Osteocyte (in vitro differentiated cells): Measurements from ENCODE around the gene RHOT1. TPM values are rescaled to one million over a fixed set of nuclear protein-coding genes. Genes with fewer than 3 reads are reported as not detected.
"Not testable (repeated sequence)": the region's sequence is repeated elsewhere in the genome, so short reads cannot be mapped to it uniquely, and the experiment has no call there.

Experiments used
- DNase-seq: peaks from one replicate; pipeline ENCODE4 v3.0.0; 2021; ENCODE audit warnings: mixed read lengths; ENCODE audit not compliant: unreplicated experiment; ENCODE audit errors: extremely low spot score
- H3K27ac Mint-ChIP-seq: one replicate; pipeline ENCODE4 v1.8.0; 2021; ENCODE audit warnings: mild to moderate bottlenecking, mixed read lengths; ENCODE audit not compliant: unreplicated experiment
- H3K27me3 Mint-ChIP-seq: one replicate; pipeline ENCODE4 v1.8.0; 2021; ENCODE audit warnings: mixed read lengths; ENCODE audit not compliant: unreplicated experiment
- H3K36me3 Mint-ChIP-seq: one replicate; pipeline ENCODE4 v1.8.0; 2021; ENCODE audit warnings: mixed read lengths; ENCODE audit not compliant: unreplicated experiment
- H3K4me1 Mint-ChIP-seq: one replicate; pipeline ENCODE4 v1.8.0; 2021; ENCODE audit warnings: mixed read lengths; ENCODE audit not compliant: unreplicated experiment
- H3K4me3 Mint-ChIP-seq: one replicate; pipeline ENCODE4 v1.8.0; 2021; ENCODE audit warnings: mild to moderate bottlenecking, moderate library complexity, mixed read lengths; ENCODE audit not compliant: unreplicated experiment
- H3K9me3 Mint-ChIP-seq: one replicate; pipeline ENCODE4 v1.8.0; 2021; ENCODE audit warnings: mixed read lengths; ENCODE audit not compliant: unreplicated experiment
- long read RNA-seq: library from polyadenylated mRNA; unstranded; transcript quantifications from one replicate; pipeline ENCODE4 v2.0.0, GENCODE V29; 2021
- total RNA-seq: library from RNA; stranded (reverse); gene quantifications from 2 replicates; pipeline ENCODE4 v1.2.1, GENCODE V29; 2021
- TF ChIP-seq, protein P1 (sequence below): fragments of 200-600 bp; sonication (generic); IDR thresholded peaks from 2 replicates; pipeline ENCODE4 v1.5.0; 2021; ENCODE audit warnings: antibody characterized with exemption, mild to moderate bottlenecking, moderate library complexity

Gene RHOT1
- 32.2 and 33.2 TPM in 2 replicates for total RNA-seq
- long read RNA-seq, transcript RHOT1-201 (19 exons, 3,133 nt), result major isoform, 5 of 30 reads
- long read RNA-seq, partial matches to known transcripts, result 12 of 30 reads
- long read RNA-seq, other reads (novel, unspliced or antisense), result 7 of 30 reads

DNA sequence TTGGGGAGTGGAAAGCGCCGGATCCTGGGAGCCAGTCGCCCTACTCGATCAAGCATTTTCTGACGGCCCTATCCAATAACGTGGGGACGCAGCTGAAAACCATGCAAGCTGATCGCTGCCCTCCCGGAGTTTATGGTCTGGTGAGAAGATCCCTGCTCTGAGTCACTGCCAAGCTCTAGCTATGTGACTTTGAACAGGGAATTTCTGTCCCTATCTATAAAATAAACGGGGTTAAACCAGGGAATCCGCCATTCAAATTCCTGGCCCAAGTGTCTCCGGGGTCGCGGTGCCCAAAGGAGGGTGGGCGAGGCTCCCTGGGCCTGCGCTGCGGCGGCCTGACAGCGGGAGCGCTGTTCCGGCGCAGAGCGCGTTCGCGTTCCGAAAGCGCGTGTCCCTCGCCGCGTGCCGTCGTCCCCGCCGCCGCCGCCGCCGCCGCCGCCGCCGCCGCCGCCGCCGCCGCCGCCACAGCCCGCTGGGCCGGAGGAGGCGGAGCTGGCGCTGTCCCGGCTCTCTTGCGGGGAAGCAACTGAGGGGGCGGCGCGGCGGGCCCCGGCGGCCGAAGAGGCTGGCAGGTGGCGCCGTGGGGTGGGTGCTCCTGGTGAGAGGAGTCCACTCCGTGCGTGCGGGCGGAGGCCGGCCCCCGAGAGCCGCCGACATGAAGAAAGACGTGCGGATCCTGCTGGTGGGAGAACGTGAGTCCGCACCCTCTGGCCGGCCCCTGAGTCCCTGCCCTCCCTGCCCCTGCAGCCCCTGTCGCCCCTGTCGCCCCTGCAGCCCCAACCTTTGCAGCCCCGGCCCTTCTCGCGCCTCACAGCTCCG, at the start of gene RHOT1:
Gene RHOT1, plus strand, starts transcription at position 465 of the 819 bp plus-strand sequence. Its CDS starts 191 bp downstream, at position 656.
- Mint-ChIP-seq H3K27me3 (no peaks in the 10 kb centered on the region), H3K4me1 (peaks cover 23% of the 10 kb centered on the region), H3K4me3 (peak within 1 kb of the TSS; percentile 94), H3K36me3 (no peaks in the 10 kb centered on the region), H3K27ac (peak within 1 kb of the TSS; percentile 90), H3K9me3 (no peaks in the 10 kb centered on the region)
- TF ChIP-seq, protein P1, sequence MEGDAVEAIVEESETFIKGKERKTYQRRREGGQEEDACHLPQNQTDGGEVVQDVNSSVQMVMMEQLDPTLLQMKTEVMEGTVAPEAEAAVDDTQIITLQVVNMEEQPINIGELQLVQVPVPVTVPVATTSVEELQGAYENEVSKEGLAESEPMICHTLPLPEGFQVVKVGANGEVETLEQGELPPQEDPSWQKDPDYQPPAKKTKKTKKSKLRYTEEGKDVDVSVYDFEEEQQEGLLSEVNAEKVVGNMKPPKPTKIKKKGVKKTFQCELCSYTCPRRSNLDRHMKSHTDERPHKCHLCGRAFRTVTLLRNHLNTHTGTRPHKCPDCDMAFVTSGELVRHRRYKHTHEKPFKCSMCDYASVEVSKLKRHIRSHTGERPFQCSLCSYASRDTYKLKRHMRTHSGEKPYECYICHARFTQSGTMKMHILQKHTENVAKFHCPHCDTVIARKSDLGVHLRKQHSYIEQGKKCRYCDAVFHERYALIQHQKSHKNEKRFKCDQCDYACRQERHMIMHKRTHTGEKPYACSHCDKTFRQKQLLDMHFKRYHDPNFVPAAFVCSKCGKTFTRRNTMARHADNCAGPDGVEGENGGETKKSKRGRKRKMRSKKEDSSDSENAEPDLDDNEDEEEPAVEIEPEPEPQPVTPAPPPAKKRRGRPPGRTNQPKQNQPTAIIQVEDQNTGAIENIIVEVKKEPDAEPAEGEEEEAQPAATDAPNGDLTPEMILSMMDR, result peak; percentile 73
- DNase-seq, result peak; percentile 90

DNA sequence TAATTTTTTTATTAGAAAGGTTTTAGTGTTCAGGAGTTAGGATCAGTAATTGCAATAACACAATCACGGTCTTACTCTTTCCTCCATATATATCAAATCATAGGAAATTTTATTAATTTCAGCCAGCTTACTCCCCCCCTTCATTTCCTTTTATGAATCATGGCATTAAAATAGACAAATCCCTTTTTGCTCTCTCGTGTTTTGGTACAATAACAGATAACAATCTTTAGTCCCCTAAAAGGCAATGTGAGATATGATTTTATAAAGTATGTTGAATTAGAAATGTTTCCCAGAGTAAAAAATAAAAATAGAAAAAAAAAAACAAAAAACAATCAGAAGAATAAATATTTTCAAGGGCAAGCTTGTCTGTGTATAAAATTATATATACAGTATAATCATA, 42.6 kb upstream of the RHOT1 start:
- no peaks in the 10 kb centered on the region for H3K9me3 Mint-ChIP-seq
- no peak overlapping the region for H3K27ac Mint-ChIP-seq
- TF ChIP-seq, protein P1, result no peak
- DNase-seq, result no peak
- H3K4me1 Mint-ChIP-seq, result peaks cover 2% of the 10 kb centered on the region
- H3K4me3 Mint-ChIP-seq, result no peak overlapping the region
- peaks cover 18% of the 10 kb centered on the region for H3K27me3 Mint-ChIP-seq
- no peaks in the 10 kb centered on the region for H3K36me3 Mint-ChIP-seq

DNA sequence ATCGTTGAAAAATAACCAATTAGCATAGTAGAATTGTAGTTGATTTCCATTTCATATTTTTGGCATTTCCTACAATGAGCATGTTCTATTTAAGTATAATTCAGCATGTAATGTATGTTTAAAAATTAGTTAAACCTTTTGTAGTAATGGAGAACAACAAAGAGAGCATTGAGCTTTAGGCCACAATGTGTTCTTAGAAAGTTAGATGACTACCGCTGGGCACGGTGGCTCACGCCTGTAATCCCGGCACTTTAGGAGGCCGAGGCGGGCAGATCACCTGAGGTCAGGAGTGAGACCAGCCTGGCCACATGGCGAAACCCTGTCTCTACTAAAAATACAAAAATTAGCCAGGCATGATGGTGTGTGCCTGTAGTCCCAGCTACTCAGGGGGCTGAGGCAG, 42.0 kb upstream of the RHOT1 start:
- H3K27ac Mint-ChIP-seq, H3K36me3 Mint-ChIP-seq, H3K9me3 Mint-ChIP-seq, H3K4me1 Mint-ChIP-seq, H3K4me3 Mint-ChIP-seq: not testable (repeated sequence)
- H3K27me3 Mint-ChIP-seq, result peaks cover 18% of the 10 kb centered on the region
- DNase-seq, result peak; percentile 40

DNA sequence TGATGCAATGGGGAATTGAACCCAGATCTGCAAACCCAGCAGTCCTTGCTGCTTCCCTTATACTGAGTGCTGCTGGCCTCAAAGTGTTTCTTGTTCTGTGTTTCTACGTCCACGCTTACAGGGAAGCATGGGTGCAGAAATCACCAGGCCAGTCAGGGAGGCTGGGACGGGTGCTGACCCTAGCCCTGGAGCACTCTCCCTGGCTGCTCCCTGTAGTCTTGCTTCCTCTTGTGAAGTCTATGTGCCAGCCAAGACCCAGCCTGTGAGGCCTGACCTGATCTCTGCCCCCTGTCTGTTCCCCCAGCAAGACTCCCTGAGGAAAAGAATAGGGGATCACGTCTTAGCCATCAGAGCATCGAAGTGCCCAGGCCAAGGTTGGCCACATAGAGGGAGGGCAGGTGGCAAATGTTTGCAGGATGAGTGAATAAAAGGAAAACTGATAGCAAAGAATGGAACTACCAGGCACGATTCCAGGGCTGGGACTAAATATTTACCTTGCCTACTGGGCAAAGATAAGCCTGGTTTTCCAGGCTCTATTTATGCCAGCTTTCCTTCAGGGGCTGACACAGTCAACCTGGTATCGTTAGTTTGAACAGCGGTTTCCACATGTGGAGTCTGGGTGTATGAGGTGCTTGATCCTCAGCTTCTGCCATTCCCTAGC, 41.2 kb upstream of the RHOT1 start:
- H3K4me3 Mint-ChIP-seq, result no peak overlapping the region
- H3K9me3 Mint-ChIP-seq, result no peaks in the 10 kb centered on the region
- peaks cover 2% of the 10 kb centered on the region for H3K4me1 Mint-ChIP-seq
- TF ChIP-seq, protein P1, result no peak
- no peak overlapping the region for H3K27ac Mint-ChIP-seq
- DNase-seq, result peak; percentile 54
- peaks cover 18% of the 10 kb centered on the region for H3K27me3 Mint-ChIP-seq
- no peaks in the 10 kb centered on the region for H3K36me3 Mint-ChIP-seq

DNA sequence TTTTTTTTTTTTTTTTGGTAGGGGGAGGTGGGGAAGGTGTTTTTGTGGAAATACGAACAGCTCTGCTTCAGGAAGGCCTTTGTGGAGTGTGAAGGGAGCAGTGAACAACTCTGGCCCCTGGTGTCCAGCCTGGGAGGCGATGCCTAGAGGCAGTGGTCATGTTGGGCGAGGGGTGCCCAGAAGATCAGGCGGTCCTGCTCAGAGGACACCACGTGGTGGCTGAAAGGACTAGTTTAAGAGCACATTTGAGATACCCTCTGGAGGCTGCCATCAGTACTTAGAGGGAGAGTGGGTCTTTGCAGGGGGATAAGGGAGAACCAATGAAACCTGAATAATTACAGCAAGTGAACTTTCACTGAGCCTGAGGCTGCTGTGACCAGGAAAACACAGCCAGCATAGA, 40.1 kb upstream of the RHOT1 start:
- Mint-ChIP-seq H3K4me3 (no peak overlapping the region), H3K4me1 (peaks cover 2% of the 10 kb centered on the region), H3K27ac (no peak overlapping the region), H3K27me3 (peaks cover 12% of the 10 kb centered on the region), H3K9me3 (no peaks in the 10 kb centered on the region), H3K36me3 (no peaks in the 10 kb centered on the region)
- DNase-seq, result peak; percentile 71
- TF ChIP-seq, protein P1, result no peak
